Neural cell (in vitro differentiated cells): Measurements from ENCODE around the gene CABCOCO1. TPM values are rescaled to one million over a fixed set of nuclear protein-coding genes. Genes with fewer than 3 reads are reported as not detected.

Experiments used
- H2AFZ ChIP-seq: fragments of 200-600, 300-800 bp; sonication (generic), shearing (Covaris generic); 2 replicates; pipeline ENCODE4 v1.6.0; 2014; ENCODE audit warnings: low read depth, mild to moderate bottlenecking, antibody characterized with exemption, low read length, moderate library complexity
- H3F3A ChIP-seq: fragments of 200-600 bp; shearing (Covaris generic); 2 replicates; pipeline ENCODE4 v1.6.1; 2016; ENCODE audit warnings: mild to moderate bottlenecking, moderate library complexity, mixed read lengths, antibody characterized with exemption, low read length; ENCODE audit not compliant: insufficient read depth, poor library complexity, severe bottlenecking
- H3K27ac ChIP-seq: fragments of 200-600, 300-800 bp; sonication (generic), shearing (Covaris generic); 2 replicates; pipeline ENCODE4 v1.5.1; 2014; ENCODE audit warnings: mild to moderate bottlenecking, low read length, moderate library complexity
- H3K27me3 ChIP-seq: fragments of 300-800, 200-600 bp; sonication (generic), shearing (Covaris generic); 2 replicates; pipeline ENCODE4 v1.6.0; 2014; ENCODE audit warnings: mild to moderate bottlenecking, low read depth, low read length, moderate library complexity; ENCODE audit not compliant: insufficient read depth
- H3K36me3 ChIP-seq: fragments of 300-800, 200-600 bp; sonication (generic), shearing (Covaris generic); 2 replicates; pipeline ENCODE4 v1.5.1; 2014; ENCODE audit warnings: mild to moderate bottlenecking, antibody characterized with exemption, low read length, moderate library complexity; ENCODE audit not compliant: insufficient read depth
- H3K4me2 ChIP-seq: fragments of 300-800, 200-600 bp; sonication (generic), shearing (Covaris generic); 2 replicates; pipeline ENCODE4 v1.6.0; 2014; ENCODE audit warnings: mild to moderate bottlenecking, low read length
- H3K4me3 ChIP-seq: fragments of 300-800, 200-600 bp; sonication (generic), shearing (Covaris generic); 2 replicates; pipeline ENCODE4 v1.5.1; 2014; ENCODE audit warnings: mild to moderate bottlenecking, low read length, moderate library complexity
- H3K79me2 ChIP-seq: fragments of 200-600 bp; shearing (Covaris generic); replicated peaks from 2 replicates; pipeline ENCODE4 v1.6.0; 2014; ENCODE audit warnings: mild to moderate bottlenecking, low read length, moderate library complexity; ENCODE audit not compliant: insufficient read depth
- H3K9ac ChIP-seq: fragments of 300-800, 200-600 bp; sonication (generic), shearing (Covaris generic); 2 replicates; pipeline ENCODE4 v1.6.1; 2016; ENCODE audit warnings: mild to moderate bottlenecking, low read length, mixed read lengths
- H3K9me2 ChIP-seq: fragments of 200-600 bp; shearing (Covaris generic); 2 replicates; pipeline ENCODE4 v1.6.1; 2016; ENCODE audit warnings: mild to moderate bottlenecking, low read length, mixed read lengths; ENCODE audit not compliant: insufficient read depth
- H3K9me3 ChIP-seq: fragments of 200-600, 300-800 bp; sonication (generic), shearing (Covaris generic); 2 replicates; pipeline ENCODE4 v1.6.1; 2016; ENCODE audit warnings: mild to moderate bottlenecking, mixed run types, low read length, moderate library complexity, mixed read lengths
- H4K20me1 ChIP-seq: fragments of 200-600 bp; shearing (Covaris generic); 2 replicates; pipeline ENCODE4 v1.6.1; 2016; ENCODE audit warnings: mild to moderate bottlenecking, mixed run types; ENCODE audit not compliant: insufficient read depth
- EP300 ChIP-seq: fragments of 450-650 bp; conservative IDR thresholded peaks from 2 replicates; pipeline ENCODE4 v1.6.1; 2014; ENCODE audit warnings: antibody characterized with exemption, mild to moderate bottlenecking, moderate library complexity; ENCODE audit not compliant: poor library complexity, severe bottlenecking
- EZH2 ChIP-seq: fragments of 200-600, 300-800 bp; shearing (Covaris generic), sonication (generic); IDR thresholded peaks from 2 replicates; pipeline ENCODE4 v1.6.1; 2014; ENCODE audit warnings: antibody characterized with exemption, low read length, borderline replicate concordance, mild to moderate bottlenecking; ENCODE audit not compliant: insufficient read depth, poor library complexity, severe bottlenecking
- MXI1 ChIP-seq: fragments of 450-650 bp; conservative IDR thresholded peaks from 2 replicates; pipeline ENCODE4 v1.6.1; 2014; ENCODE audit warnings: antibody characterized with exemption, mild to moderate bottlenecking; ENCODE audit not compliant: poor library complexity, severe bottlenecking
- POLR2AphosphoS5 ChIP-seq: IDR thresholded peaks from 2 replicates; pipeline ENCODE4 v1.6.1; 2012
- RAD21 ChIP-seq: fragments of 450-650 bp; conservative IDR thresholded peaks from 2 replicates; pipeline ENCODE4 v1.6.1; 2014; ENCODE audit warnings: antibody characterized with exemption, mild to moderate bottlenecking, moderate library complexity
- SMC3 ChIP-seq: fragments of 450-650 bp; conservative IDR thresholded peaks from 2 replicates; pipeline ENCODE4 v1.6.1; 2014; ENCODE audit warnings: antibody characterized with exemption, mild to moderate bottlenecking, moderate library complexity; ENCODE audit not compliant: poor library complexity
- TAF1 ChIP-seq: IDR thresholded peaks from 2 replicates; pipeline ENCODE4 v1.6.1; 2012; ENCODE audit warnings: low read depth
- polyA plus RNA-seq: library from polyadenylated mRNA; depleted of rRNA; stranded (reverse); fragments of >200 nt; gene quantifications from 2 replicates; pipeline ENCODE4 v1.2.3, GENCODE V29; 2014
- TF ChIP-seq, protein P1 (sequence below): fragments of 450-650 bp; IDR thresholded peaks from 2 replicates; pipeline ENCODE4 v1.5.1; 2014; ENCODE audit warnings: antibody characterized with exemption, mild to moderate bottlenecking, moderate library complexity; ENCODE audit not compliant: poor library complexity, severe bottlenecking
- TF ChIP-seq, protein P2 (sequence below): IDR thresholded peaks from 2 replicates; pipeline ENCODE4 v1.6.1; 2012; ENCODE audit warnings: borderline replicate concordance

The CABCOCO1 gene
- polyA plus RNA-seq, 1 donor from 2014 or later: 0.31 TPM

DNA sequence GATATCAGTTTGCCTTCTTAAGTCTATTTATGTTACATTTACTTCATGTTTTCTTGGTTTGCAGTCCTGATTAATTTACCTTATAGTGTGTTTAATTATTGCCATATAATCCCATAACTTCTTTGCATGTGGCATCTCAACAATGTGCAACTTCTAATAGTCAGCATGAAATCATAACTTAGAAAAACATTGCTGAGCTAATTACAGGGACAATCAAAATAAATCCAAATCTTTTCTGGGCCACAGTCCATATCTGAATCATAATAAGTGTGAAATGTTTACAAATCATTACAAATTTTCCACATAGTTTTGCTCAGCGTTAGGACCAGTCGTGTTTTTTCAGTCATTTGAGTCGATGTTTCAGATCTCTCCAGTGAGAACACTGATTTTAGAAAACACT, 29.1 kb upstream of the CABCOCO1 start:
- H3K9me2 ChIP-seq: no peaks in the 10 kb centered on the region
- no peak overlapping the region for H3K4me3 ChIP-seq
- no peak overlapping the region for H3K27ac ChIP-seq
- H3K36me3 ChIP-seq: no peaks in the 10 kb centered on the region
- H3K27me3 ChIP-seq: no peaks in the 10 kb centered on the region
- H3K9me3 ChIP-seq: no peaks in the 10 kb centered on the region
- H3F3A ChIP-seq: no peaks in the 10 kb centered on the region
- H4K20me1 ChIP-seq: no peaks in the 10 kb centered on the region
- no peak overlapping the region for H2AFZ ChIP-seq
- no peaks in the 10 kb centered on the region for H3K79me2 ChIP-seq
- no peak overlapping the region for H3K4me2 ChIP-seq
- no peak overlapping the region for H3K9ac ChIP-seq
- TF ChIP-seq, protein P1, sequence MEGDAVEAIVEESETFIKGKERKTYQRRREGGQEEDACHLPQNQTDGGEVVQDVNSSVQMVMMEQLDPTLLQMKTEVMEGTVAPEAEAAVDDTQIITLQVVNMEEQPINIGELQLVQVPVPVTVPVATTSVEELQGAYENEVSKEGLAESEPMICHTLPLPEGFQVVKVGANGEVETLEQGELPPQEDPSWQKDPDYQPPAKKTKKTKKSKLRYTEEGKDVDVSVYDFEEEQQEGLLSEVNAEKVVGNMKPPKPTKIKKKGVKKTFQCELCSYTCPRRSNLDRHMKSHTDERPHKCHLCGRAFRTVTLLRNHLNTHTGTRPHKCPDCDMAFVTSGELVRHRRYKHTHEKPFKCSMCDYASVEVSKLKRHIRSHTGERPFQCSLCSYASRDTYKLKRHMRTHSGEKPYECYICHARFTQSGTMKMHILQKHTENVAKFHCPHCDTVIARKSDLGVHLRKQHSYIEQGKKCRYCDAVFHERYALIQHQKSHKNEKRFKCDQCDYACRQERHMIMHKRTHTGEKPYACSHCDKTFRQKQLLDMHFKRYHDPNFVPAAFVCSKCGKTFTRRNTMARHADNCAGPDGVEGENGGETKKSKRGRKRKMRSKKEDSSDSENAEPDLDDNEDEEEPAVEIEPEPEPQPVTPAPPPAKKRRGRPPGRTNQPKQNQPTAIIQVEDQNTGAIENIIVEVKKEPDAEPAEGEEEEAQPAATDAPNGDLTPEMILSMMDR: no peak
- TF ChIP-seq SMC3 (no peak), RAD21 (no peak), MXI1 (no peak), POLR2AphosphoS5 (no peak), EZH2 (no peak), EP300 (no peak), TAF1 (no peak)
- TF ChIP-seq, protein P2, sequence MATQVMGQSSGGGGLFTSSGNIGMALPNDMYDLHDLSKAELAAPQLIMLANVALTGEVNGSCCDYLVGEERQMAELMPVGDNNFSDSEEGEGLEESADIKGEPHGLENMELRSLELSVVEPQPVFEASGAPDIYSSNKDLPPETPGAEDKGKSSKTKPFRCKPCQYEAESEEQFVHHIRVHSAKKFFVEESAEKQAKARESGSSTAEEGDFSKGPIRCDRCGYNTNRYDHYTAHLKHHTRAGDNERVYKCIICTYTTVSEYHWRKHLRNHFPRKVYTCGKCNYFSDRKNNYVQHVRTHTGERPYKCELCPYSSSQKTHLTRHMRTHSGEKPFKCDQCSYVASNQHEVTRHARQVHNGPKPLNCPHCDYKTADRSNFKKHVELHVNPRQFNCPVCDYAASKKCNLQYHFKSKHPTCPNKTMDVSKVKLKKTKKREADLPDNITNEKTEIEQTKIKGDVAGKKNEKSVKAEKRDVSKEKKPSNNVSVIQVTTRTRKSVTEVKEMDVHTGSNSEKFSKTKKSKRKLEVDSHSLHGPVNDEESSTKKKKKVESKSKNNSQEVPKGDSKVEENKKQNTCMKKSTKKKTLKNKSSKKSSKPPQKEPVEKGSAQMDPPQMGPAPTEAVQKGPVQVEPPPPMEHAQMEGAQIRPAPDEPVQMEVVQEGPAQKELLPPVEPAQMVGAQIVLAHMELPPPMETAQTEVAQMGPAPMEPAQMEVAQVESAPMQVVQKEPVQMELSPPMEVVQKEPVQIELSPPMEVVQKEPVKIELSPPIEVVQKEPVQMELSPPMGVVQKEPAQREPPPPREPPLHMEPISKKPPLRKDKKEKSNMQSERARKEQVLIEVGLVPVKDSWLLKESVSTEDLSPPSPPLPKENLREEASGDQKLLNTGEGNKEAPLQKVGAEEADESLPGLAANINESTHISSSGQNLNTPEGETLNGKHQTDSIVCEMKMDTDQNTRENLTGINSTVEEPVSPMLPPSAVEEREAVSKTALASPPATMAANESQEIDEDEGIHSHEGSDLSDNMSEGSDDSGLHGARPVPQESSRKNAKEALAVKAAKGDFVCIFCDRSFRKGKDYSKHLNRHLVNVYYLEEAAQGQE: no peak

DNA sequence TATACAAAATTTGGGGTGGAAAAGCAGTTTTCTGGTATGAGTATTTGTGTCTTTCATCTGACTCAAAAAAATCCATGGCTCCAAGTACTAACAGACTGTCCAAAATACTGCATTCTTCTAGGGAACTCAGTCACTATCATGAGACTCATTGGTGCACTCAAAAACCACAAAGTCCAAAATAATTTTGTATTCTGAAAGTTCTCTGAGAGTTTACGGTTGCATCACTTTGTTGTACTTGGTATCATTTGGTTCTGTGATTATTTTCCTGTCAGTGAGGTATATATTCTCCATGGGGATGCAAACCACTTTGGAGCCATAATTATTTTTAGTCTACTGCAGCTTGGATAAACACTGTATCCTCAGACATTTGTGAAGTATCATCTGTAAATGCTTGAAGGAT, 28.0 kb upstream of the CABCOCO1 start:
- TF ChIP-seq RAD21: no peak
- TF ChIP-seq, protein P1: no peak
- no peak for TF ChIP-seq EP300
- Histone ChIP-seq H3K79me2 (no peaks in the 10 kb centered on the region), H2AFZ (no peak overlapping the region), H3K4me3 (no peak overlapping the region), H3K9me2 (no peaks in the 10 kb centered on the region), H3K27ac (no peak overlapping the region), H3F3A (no peaks in the 10 kb centered on the region), H3K9me3 (no peaks in the 10 kb centered on the region), H3K27me3 (no peaks in the 10 kb centered on the region), H3K36me3 (no peaks in the 10 kb centered on the region), H3K9ac (no peak overlapping the region), H3K4me2 (no peak overlapping the region), H4K20me1 (no peaks in the 10 kb centered on the region)
